GM23338 (cell line): ENCODE data around the gene GFOD1.

ENCODE experiments used
- CREB1 ChIP-seq: fragments of 250-450 bp; sonication (Bioruptor Pico); IDR thresholded peaks from 2 replicates; pipeline ENCODE4 v1.5.0; 2020; ENCODE audit warnings: low read depth, mild to moderate bottlenecking, moderate library complexity
- EZH2 ChIP-seq: fragments of 200-600 bp; sonication (generic); IDR thresholded peaks from one replicate; pipeline ENCODE4 v1.8.0; 2017; ENCODE audit warnings: antibody characterized with exemption, mild to moderate bottlenecking, low read depth; ENCODE audit not compliant: unreplicated experiment
- EZH2phosphoT487 ChIP-seq: fragments of 200-600 bp; sonication (generic); IDR thresholded peaks from one replicate; pipeline ENCODE4 v1.8.1; 2018; ENCODE audit warnings: antibody characterized with exemption; ENCODE audit not compliant: unreplicated experiment
- JUNB ChIP-seq: IDR thresholded peaks from one replicate; pipeline ENCODE4 v1.6.1; 2016; ENCODE audit warnings: antibody characterized with exemption; ENCODE audit not compliant: unreplicated experiment
- POLR2AphosphoS5 ChIP-seq: IDR thresholded peaks from 2 replicates; pipeline ENCODE4 v1.6.1; 2016; ENCODE audit warnings: antibody characterized with exemption, low read depth
- STAT1 ChIP-seq: IDR thresholded peaks from one replicate; pipeline ENCODE4 v1.6.1; 2016; ENCODE audit warnings: antibody characterized with exemption; ENCODE audit not compliant: unreplicated experiment
- TF ChIP-seq, protein P1 (sequence below), 2 experiments: fragments of 200-600 bp in 1 of 2; sonication (generic) in 1 of 2; conservative IDR thresholded peaks; 2 replicates each; pipeline versions ENCODE4 v1.5.1 to v1.6.1; 2016 to 2017; ENCODE audit warnings: antibody characterized with exemption in 2 of 2, low read depth in 2 of 2, mild to moderate bottlenecking in 2 of 2, moderate library complexity in 1 of 2
- TF ChIP-seq, protein P2 (sequence below): IDR thresholded peaks from one replicate; pipeline ENCODE4 v1.6.1; 2018; ENCODE audit warnings: antibody characterized with exemption; ENCODE audit not compliant: unreplicated experiment
- TF ChIP-seq, protein P3 (sequence below): IDR thresholded peaks from 2 replicates; pipeline ENCODE4 v1.6.1; 2016; ENCODE audit warnings: antibody characterized with exemption

DNA sequence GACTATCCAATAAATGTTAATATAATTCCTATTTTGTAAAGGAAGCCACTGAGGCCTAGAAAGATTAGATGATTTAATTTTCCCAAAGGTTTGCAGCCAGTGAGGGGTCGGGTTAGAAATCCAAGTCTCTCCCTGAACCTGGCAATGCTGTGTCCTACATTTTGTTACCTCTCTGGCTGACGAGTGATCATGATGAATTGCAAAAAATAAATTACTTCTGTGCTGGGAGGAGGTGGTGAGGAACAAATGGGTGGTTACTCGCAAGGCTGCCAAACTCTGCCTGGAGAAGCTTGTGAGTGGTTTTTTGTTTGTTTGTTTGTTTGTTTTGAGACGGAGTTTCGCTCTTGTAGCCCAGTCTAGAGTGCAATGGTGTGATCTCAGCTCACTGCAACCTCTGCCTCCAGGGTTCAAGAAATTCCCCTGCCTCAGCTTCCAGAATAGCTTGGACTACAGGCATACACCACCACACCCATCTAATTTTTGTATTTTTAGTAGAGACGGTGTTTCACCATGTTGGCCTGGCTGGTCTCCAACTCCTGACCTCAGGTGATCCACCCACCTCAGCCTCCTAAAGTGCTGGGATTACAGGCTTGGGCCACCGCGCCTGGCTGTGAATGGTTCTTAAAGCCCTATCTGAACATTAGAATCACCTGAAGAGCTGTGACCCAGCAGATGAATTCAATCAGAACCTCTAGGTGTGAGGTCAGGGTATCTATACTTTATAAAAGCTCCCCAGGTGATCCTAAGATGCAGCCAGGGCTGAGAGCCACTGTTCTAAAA, 138.9 kb downstream of the GFOD1 start:
- TF ChIP-seq, protein P1, sequence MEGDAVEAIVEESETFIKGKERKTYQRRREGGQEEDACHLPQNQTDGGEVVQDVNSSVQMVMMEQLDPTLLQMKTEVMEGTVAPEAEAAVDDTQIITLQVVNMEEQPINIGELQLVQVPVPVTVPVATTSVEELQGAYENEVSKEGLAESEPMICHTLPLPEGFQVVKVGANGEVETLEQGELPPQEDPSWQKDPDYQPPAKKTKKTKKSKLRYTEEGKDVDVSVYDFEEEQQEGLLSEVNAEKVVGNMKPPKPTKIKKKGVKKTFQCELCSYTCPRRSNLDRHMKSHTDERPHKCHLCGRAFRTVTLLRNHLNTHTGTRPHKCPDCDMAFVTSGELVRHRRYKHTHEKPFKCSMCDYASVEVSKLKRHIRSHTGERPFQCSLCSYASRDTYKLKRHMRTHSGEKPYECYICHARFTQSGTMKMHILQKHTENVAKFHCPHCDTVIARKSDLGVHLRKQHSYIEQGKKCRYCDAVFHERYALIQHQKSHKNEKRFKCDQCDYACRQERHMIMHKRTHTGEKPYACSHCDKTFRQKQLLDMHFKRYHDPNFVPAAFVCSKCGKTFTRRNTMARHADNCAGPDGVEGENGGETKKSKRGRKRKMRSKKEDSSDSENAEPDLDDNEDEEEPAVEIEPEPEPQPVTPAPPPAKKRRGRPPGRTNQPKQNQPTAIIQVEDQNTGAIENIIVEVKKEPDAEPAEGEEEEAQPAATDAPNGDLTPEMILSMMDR (conservative IDR thresholded peaks at IDR 0.05; ENCODE audit: low read depth in 2 of 2), result no peak
- TF ChIP-seq JUNB (no peak), EZH2 (no peak), EZH2phosphoT487 (no peak), POLR2AphosphoS5 (no peak), STAT1 (no peak), CREB1 (no peak)
- TF ChIP-seq, protein P2, sequence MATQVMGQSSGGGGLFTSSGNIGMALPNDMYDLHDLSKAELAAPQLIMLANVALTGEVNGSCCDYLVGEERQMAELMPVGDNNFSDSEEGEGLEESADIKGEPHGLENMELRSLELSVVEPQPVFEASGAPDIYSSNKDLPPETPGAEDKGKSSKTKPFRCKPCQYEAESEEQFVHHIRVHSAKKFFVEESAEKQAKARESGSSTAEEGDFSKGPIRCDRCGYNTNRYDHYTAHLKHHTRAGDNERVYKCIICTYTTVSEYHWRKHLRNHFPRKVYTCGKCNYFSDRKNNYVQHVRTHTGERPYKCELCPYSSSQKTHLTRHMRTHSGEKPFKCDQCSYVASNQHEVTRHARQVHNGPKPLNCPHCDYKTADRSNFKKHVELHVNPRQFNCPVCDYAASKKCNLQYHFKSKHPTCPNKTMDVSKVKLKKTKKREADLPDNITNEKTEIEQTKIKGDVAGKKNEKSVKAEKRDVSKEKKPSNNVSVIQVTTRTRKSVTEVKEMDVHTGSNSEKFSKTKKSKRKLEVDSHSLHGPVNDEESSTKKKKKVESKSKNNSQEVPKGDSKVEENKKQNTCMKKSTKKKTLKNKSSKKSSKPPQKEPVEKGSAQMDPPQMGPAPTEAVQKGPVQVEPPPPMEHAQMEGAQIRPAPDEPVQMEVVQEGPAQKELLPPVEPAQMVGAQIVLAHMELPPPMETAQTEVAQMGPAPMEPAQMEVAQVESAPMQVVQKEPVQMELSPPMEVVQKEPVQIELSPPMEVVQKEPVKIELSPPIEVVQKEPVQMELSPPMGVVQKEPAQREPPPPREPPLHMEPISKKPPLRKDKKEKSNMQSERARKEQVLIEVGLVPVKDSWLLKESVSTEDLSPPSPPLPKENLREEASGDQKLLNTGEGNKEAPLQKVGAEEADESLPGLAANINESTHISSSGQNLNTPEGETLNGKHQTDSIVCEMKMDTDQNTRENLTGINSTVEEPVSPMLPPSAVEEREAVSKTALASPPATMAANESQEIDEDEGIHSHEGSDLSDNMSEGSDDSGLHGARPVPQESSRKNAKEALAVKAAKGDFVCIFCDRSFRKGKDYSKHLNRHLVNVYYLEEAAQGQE, result no peak
- TF ChIP-seq, protein P3, sequence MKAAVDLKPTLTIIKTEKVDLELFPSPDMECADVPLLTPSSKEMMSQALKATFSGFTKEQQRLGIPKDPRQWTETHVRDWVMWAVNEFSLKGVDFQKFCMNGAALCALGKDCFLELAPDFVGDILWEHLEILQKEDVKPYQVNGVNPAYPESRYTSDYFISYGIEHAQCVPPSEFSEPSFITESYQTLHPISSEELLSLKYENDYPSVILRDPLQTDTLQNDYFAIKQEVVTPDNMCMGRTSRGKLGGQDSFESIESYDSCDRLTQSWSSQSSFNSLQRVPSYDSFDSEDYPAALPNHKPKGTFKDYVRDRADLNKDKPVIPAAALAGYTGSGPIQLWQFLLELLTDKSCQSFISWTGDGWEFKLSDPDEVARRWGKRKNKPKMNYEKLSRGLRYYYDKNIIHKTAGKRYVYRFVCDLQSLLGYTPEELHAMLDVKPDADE, result no peak
